Hippocampal formation (tissue), 2 donors: ENCODE measurements around the gene PLB1.

Experiments
- DNase-seq, 2 donors: peaks; one replicate each; lab custom pipeline; 2025; lab: John Stamatoyannopoulos, UW

The PLB1 gene

DNA sequence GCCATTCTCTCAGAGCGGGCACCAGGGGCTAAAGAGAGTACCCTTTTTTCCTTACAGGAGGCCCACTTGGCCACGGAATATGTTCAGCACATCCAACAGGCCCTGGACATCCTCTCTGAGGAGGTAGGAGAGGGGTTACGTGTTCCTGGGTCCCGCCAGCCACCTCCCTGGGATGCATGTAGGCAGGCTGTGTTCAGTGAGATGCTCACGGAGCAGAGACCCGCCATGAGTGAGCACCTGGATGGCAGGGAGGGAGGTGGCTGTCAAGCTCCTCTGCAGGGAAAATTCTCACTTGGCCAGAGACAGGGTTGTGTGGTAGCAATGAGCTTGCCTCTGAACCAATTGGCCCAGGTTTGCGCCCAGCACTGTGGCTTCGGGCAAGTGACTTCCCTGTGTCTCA, 132.6 kb downstream of the PLB1 start:
- DNase-seq: no peak

DNA sequence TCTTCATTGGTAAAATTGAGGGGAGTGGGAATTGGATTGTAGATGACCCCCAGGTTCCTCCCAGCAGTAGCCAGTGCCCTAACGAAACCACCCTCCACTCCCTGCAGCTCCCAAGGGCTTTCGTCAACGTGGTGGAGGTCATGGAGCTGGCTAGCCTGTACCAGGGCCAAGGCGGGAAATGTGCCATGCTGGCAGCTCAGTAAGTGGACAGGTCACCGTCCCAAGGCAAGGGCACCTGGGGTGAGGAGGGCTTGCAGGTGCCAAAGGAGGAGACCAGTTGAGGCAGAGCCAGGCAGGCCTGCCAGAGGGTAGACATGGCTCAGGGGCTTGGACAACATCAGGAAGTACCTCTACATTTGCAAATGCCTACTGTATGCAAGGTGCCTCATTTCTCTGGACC, 133.1 kb downstream of the PLB1 start:
- no peak for DNase-seq

DNA sequence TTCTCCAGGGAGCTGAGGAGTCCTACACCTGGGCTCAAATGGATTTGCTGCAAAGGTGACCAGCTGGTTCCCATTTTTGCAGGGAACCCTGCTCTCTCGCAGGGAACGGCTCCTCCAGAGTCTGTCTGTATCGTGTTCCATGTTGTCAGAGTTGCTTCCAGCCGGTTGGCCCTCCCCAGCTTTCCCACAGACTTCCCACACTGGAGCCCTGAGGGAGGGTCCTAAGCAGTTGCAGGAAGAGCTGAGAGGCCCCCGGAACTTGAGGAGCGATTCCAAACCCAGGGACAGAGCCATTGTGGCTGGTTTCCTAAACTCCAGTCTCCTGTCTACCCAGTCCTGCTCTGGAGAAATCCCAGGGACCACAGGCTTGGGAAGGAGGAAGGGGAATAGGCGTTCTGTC, 134.1 kb downstream of the PLB1 start:
- no peak for DNase-seq

GRCh38 chr2:28630341-28630740, 134.5 kb downstream of the PLB1 start:
- no peak for DNase-seq

DNA sequence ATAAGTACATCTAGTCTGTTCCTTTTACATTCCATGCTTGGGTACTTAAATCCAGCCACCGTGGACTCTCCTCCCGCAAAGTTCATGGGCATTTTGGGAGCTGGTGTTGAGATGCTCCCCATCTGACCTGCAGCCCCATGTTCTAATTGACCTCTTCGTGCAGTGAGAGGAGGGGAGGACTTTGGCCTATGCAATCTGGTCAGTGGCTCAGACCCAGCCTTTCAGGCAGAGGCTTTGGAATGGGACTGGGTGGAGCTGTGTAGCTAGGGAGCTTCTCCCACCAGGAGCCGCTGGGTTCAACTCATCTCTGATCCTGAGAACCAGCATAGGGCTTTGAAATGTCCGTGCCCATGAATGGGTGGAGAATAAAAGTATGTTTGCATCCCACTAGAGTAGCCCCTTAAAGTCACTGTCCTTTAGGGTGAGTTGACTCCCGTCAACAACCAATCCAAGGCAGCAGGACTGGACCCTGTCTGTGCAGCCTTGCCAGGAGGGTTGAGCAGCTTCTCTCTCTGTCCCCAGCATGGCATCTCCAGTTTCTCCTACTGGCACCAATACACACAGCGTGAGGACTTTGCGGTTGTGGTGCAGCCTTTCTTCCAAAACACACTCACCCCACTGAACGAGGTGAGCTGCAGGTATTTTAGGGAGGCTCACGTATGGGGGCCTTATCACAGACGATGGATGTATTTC, 135.8 kb downstream of the PLB1 start:
- no peak for DNase-seq

DNA sequence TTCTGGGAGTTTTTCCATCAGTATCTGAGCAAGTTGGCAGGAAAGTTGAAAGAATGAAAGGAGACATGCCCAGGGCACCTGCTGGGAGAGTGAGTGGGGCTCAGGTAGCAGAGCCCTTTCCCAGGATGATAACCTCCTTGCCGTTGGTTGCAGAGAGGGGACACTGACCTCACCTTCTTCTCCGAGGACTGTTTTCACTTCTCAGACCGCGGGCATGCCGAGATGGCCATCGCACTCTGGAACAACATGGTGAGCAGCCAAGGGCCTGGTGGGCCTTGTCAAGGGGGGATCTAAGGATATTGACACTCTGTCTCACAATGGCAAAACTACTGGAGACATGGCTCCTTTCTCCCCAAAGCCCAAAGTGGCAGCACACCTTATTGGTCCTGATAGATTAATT, 136.9 kb downstream of the PLB1 start:
- DNase-seq: no peak

DNA sequence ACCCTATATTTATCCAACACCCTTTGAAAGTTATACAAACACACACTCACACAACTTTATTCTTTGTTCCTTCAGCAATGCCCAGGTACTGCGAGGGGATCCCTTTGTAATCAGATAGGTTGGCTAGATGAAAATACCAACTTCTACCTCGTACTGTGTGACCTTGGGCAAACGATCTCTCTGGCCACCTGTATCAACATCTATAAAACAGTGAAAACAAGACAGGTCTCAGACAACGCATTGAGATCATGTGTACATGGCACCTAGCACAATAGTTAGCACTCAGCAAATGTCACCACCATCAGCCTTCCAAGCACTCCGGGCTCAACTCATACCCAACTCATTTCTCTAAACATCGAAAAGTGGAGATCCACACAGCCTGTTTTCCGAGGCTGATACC, 137.3 kb downstream of the PLB1 start:
- no peak for DNase-seq

DNA sequence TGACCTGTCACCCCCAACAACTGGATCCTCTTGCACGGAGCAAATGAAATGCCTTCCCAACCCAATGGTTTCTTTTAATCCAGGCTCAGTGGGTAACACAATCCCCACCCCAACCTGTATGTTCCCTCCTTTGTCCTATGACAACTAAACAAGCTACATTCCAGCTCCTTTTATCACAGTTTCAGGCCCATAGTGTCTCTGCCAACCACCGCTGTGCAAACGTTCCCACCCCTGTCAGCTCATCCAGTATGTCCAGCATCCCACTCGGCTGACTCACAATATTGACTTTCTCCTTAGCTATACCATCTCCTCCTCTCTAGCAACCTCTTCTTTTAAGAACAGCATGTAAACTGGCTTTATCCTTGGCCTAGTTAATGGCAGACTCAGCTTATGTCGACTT, 137.9 kb downstream of the PLB1 start:
- DNase-seq: no peak

- no peak for DNase-seq
These were observed 139.3 kb downstream of the PLB1 start for GRCh38 chr2:28635191-28635611.

DNA sequence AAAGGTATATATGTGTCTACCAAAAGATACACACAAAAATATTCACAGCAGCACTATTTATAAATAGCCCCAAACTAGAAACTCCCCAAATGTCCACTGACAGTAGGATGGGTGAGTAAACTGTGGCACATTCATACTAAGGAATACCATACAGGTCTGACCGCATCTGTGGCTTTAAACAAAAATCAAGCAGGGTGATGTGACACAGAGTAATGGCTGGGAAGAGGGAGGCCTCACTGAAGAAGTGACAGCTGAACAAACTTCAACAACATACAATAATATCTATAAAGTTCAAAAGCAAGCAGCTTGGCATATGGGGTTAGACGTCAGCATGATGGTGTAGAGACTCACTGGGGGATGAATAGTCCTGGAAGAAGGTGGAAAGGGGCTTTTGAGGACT, 140.6 kb downstream of the PLB1 start:
- no peak for DNase-seq

GRCh38 chr2:28637066-28638047, 141.5 kb downstream of the PLB1 start:
- DNase-seq: no peak

DNA sequence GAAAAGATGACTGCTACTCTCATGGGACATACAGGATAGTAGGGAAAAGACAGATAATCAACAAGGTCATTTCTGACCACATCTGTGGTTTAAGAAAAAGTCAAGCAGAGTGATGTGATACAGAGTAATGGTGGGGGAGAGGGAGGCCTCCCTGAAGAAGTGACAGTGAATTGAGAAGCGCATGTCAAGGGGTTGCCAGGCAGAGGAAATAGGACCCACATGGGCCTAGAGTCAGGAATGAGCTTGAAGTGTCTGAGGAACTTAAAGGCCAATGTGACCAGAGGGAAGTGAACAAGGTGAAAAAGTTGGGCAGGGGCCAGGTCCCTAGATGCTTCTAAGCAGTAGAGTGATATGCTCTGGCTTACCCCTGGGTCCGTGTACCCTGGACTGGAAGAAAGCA, 142.2 kb downstream of the PLB1 start:
- DNase-seq: no peak

GRCh38 chr2:28639092-28639691, 143.3 kb downstream of the PLB1 start:
- DNase-seq: no peak

- DNase-seq: no peak
These were observed 144.0 kb downstream of the PLB1 start for GRCh38 chr2:28639836-28640235.

DNA sequence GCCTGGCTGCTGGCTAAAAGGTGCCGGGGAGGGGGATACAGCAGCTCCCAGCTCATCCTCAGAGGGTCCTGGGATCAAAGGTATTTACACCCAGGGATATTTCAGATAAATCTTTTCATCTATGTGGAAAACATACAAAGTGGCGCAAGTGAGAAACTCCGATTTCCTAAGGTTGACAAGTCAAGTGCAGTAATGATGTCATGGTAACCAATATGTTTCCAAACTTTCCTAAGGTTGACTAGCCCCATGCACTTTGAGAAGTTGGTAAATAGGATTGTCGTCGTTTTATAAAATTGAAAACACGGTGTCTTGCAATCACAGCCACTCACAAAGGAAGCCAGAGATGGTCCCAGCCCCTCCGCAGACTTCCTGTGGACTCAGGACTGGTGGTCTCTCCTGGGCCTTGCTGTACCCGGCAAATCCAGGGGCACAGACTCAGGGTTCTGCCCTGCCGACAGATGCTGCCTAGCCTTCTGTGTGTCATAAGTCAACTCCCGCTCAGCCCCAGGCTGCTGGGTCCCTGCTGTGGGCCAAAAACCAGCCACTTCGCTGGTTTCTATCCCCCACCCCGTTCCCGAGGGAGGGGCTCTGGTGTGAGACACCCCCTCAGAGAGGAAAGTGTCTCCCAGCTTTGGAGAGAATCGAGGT, 144.5 kb downstream of the PLB1 start:
- no peak for DNase-seq

GRCh38 chr2:28640908-28641300, 145.0 kb downstream of the PLB1 start:
- DNase-seq: no peak

DNA sequence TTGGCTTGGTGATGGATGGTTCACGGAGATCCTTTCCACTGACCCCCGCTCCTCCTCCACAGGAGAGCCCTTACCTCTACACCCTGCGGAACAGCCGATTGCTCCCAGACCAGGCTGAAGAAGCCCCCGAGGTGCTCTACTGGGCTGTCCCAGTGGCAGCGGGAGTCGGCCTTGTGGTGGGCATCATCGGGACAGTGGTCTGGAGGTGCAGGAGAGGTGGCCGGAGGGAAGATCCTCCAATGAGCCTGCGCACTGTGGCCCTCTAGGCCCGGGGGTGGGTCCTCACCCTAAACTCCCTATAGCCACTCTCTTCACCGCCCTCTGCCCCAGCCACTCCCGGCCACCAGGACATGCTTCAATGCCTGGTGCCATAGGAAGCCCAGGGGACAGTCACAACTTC, 146.9 kb downstream of the PLB1 start:
- no peak for DNase-seq

GRCh38 chr2:28643327-28643726, 147.5 kb downstream of the PLB1 start:
- no peak for DNase-seq

GRCh38 chr2:28643911-28644334, 148.1 kb downstream of the PLB1 start:
- DNase-seq: no peak

DNA sequence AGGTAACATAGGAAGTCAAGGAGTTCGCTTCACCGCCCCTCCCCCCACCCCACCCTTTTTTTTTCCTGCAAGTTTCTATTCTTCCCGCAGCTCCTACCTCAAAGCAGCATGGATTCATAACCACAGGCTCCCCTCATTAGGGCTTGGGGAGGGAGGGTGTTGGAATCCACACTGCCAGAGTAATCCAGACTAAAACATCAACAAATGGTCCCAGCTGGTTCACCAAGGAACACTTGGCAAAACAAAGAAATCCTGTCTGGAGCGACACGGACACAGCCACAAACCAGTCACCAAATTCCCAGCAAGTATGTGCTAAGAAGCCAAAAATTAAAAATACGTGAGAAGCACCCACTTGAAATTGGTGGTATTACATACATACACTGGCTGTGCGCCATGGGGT, 148.9 kb downstream of the PLB1 start:
- DNase-seq: no peak

DNA sequence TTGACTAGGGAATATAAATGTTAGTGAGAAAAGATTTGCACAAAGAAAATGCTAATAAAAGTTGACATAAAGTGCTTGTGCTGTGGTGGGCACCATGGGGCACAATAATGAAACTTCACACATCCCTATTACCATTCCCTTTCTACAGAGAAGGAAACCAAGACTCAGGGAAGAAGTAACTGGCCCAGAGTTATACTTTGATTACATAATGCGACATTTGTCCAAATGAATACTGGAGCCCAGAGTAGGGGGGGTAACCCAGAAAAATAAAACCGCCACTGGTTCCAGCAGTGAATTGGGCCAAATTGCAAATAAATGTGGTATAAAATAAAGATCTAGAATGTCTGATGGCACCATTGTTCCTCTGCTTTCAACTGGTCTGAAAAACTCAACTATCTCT, 149.7 kb downstream of the PLB1 start:
- DNase-seq: no peak

- DNase-seq: no peak
These were observed 151.8 kb downstream of the PLB1 start for GRCh38 chr2:28647682-28648081.
